IMR-90 (cell line): ENCODE measurements around the gene ZNF718. TPM values are rescaled to one million over a fixed set of nuclear protein-coding genes. Genes with fewer than 3 reads are reported as not detected.
"Not testable (repeated sequence)": the region's sequence is repeated elsewhere in the genome, so short reads cannot be mapped to it uniquely, and the experiment has no call there.

Source experiments
- ATAC-seq: fragments of 200-7000 bp; cut with Tn5 transposase; 2 replicates; pipeline ENCODE4 v1.9.1; 2020; ENCODE audit warnings: low read depth, mild to moderate bottlenecking, moderate library complexity
- BruUV-seq: library from RNA; stranded (reverse); fragments of 400-500 nt; replicated peaks from 2 replicates; lab custom pipeline; 2021; lab: Mats Ljungman, UMichigan
- CTCF ChIA-PET: fragments of 300-600 bp; formaldehyde crosslinking; extraction: SDS; loops from one replicate; lab custom pipeline; 2021; ENCODE audit warnings: antibody characterized with exemption; lab: Yijun Ruan, JAX
- POLR2A ChIA-PET: fragments of 300-600 bp; sonication (Branson Sonifier 250); formaldehyde crosslinking; loops from one replicate; lab custom pipeline; 2022; ENCODE audit warnings: antibody characterized with exemption; ENCODE audit not compliant: unreplicated experiment; lab: Charles Lee
- DNase-seq: peaks from one replicate; pipeline ENCODE4 v3.0.0; 2013
- H2AFZ ChIP-seq: replicated peaks from 2 replicates; pipeline ENCODE3; 2013; ENCODE audit warnings: low read length, mild to moderate bottlenecking; ENCODE audit not compliant: poor library complexity
- H2AK5ac ChIP-seq: 2 replicates; pipeline ENCODE4 v1.6.1; 2013; ENCODE audit warnings: low read depth, low read length, inconsistent platforms
- H2AK9ac ChIP-seq: replicated peaks from 2 replicates; pipeline ENCODE3; 2013; ENCODE audit warnings: mild to moderate bottlenecking, low read depth, low read length, moderate library complexity; ENCODE audit not compliant: poor library complexity
- H2BK120ac ChIP-seq: 2 replicates; pipeline ENCODE4 v1.6.1; 2013; ENCODE audit warnings: low read depth, low read length, inconsistent platforms
- H2BK15ac ChIP-seq: 3 replicates; pipeline ENCODE4 v1.6.1; 2013; ENCODE audit warnings: low read depth, low read length, inconsistent platforms
- H2BK20ac ChIP-seq: 2 replicates; pipeline ENCODE4 v1.6.1; 2013; ENCODE audit warnings: low read depth, mild to moderate bottlenecking, inconsistent platforms, low read length, moderate library complexity
- H2BK5ac ChIP-seq: 2 replicates; pipeline ENCODE4 v1.6.1; 2013; ENCODE audit warnings: mild to moderate bottlenecking, low read depth, low read length, inconsistent platforms; ENCODE audit not compliant: poor library complexity, severe bottlenecking
- H3K14ac ChIP-seq: replicated peaks from 2 replicates; pipeline ENCODE4 v1.6.1; 2013; ENCODE audit warnings: low read depth, low read length, inconsistent platforms
- H3K18ac ChIP-seq: 2 replicates; pipeline ENCODE4 v1.6.1; 2013; ENCODE audit warnings: low read depth, low read length, control low read depth
- H3K23ac ChIP-seq: 2 replicates; pipeline ENCODE4 v1.6.1; 2013; ENCODE audit warnings: low read depth, low read length, inconsistent platforms
- H3K27ac ChIP-seq: 2 replicates; pipeline ENCODE4 v1.5.1; 2013; ENCODE audit warnings: mild to moderate bottlenecking, control low read depth, low read length; ENCODE audit not compliant: insufficient read depth
- H3K27me3 ChIP-seq: 2 replicates; pipeline ENCODE4 v1.6.1; 2013; ENCODE audit warnings: low read length; ENCODE audit not compliant: control insufficient read depth, insufficient read depth
- H3K36me3 ChIP-seq: 2 replicates; pipeline ENCODE4 v1.6.1; 2013; ENCODE audit warnings: low read length, mixed read lengths; ENCODE audit not compliant: control insufficient read depth, insufficient read depth
- H3K4ac ChIP-seq: 2 replicates; pipeline ENCODE4 v1.6.1; 2013; ENCODE audit warnings: low read depth, low read length, inconsistent platforms
- H3K4me1 ChIP-seq: 2 replicates; pipeline ENCODE4 v1.6.1; 2013; ENCODE audit warnings: low read length, mixed read lengths; ENCODE audit not compliant: control insufficient read depth, insufficient read depth
- H3K4me2 ChIP-seq: 2 replicates; pipeline ENCODE4 v1.6.1; 2013; ENCODE audit warnings: low read depth, mild to moderate bottlenecking, control low read depth, low read length, moderate library complexity
- H3K4me3 ChIP-seq: 2 replicates; pipeline ENCODE4 v1.5.1; 2013; ENCODE audit warnings: low read depth, mild to moderate bottlenecking, control low read depth, low read length, moderate library complexity; ENCODE audit not compliant: insufficient read depth
- H3K56ac ChIP-seq: 2 replicates; pipeline ENCODE4 v1.6.1; 2013; ENCODE audit warnings: low read length, inconsistent platforms; ENCODE audit not compliant: insufficient read depth; ENCODE audit errors: extremely low read depth
- H3K79me1 ChIP-seq, 2 experiments: 2 replicates each; pipeline ENCODE4 v1.6.1; 2013; ENCODE audit warnings: low read length in 2 of 2, inconsistent platforms in 1 of 2, low read depth in 1 of 2
- H3K9ac ChIP-seq: 2 replicates; pipeline ENCODE4 v1.6.1; 2013; ENCODE audit warnings: low read depth, low read length, control low read depth
- H3K9me1 ChIP-seq: 2 replicates; pipeline ENCODE4 v1.6.1; 2013; ENCODE audit warnings: low read length, inconsistent platforms; ENCODE audit not compliant: insufficient read depth
- H3K9me3 ChIP-seq: 2 replicates; pipeline ENCODE4 v1.6.1; 2013; ENCODE audit warnings: low read length; ENCODE audit not compliant: control insufficient read depth, insufficient read depth
- H4K20me1 ChIP-seq: 2 replicates; pipeline ENCODE4 v1.6.1; 2013; ENCODE audit warnings: low read length, inconsistent platforms; ENCODE audit not compliant: insufficient read depth
- H4K5ac ChIP-seq: 2 replicates; pipeline ENCODE4 v1.6.1; 2013; ENCODE audit warnings: mild to moderate bottlenecking, low read depth, low read length, control low read depth
- H4K8ac ChIP-seq, 2 experiments: 2 replicates each; pipeline ENCODE4 v1.6.1; 2013; ENCODE audit warnings: low read depth in 2 of 2, low read length in 2 of 2, control low read depth in 1 of 2, inconsistent platforms in 1 of 2
- H4K91ac ChIP-seq: 2 replicates; pipeline ENCODE4 v1.6.1; 2013; ENCODE audit warnings: low read depth, low read length, inconsistent platforms; ENCODE audit not compliant: insufficient read depth
- WGBS, 2 experiments: methylation state at CpG; one replicate each; pipeline versions ENCODE4 v1.1.5 to v1.1.7; 2013; ENCODE audit warnings: missing lambda C conversion rate in 2 of 2; ENCODE audit not compliant: insufficient read length in 1 of 2; ENCODE audit errors: extremely low coverage in 2 of 2; 5-methylcytosine and 5-hydroxymethylcytosine counted together
- dilution Hi-C: fragments of 300-500 bp; cut with HindIII; formaldehyde crosslinking; loops from one replicate; pipeline ENCODE4 v1.14.3; 2018; ENCODE audit warnings: low sequenced_read_pairs; ENCODE audit not compliant: unreplicated experiment
- in situ Hi-C: fragments of 300-500 bp; cut with MboI; formaldehyde crosslinking; loops from 3 replicates; pipeline ENCODE4 v1.14.3; 2019; ENCODE audit warnings: low sequenced_read_pairs, inconsistent platforms, mixed read lengths
- intact Hi-C: fragments of 100-400 bp; cut with micrococcal nuclease; formaldehyde crosslinking; loops from 2 replicates; pipeline ENCODE4 v1.10.0; 2022
- polyA plus RNA-seq, 3 experiments: library from polyadenylated mRNA; depleted of rRNA; stranded (reverse); fragments of >200 nt; gene quantifications; 2 replicates each; pipeline ENCODE4 v1.2.3, GENCODE V29; 2012; ENCODE audit warnings: low replicate concordance in 1 of 3
- total RNA-seq: library from RNA; depleted of rRNA; stranded (reverse); fragments of >200 nt; gene quantifications from 2 replicates; pipeline ENCODE4 v1.2.3, GENCODE V29; 2012; rRNA removed

ZNF718 gene
- total and polyA plus RNA-seq, 2 of the 4 experiments (the other 2 are of a cell fraction): 1.1 to 1.8 TPM

GRCh38 chr4:213189-213535 is 88.9 kb downstream of the ZNF718 start:
- ATAC-seq (peak; percentile 24; the same call in 1 of the 2 replicates), DNase-seq (peak; percentile 2)
- H3K23ac ChIP-seq, H3K4ac ChIP-seq, H2AK9ac ChIP-seq, H2BK5ac ChIP-seq, H3K79me1 ChIP-seq, H3K14ac ChIP-seq, in situ Hi-C loops, H2BK20ac ChIP-seq, BruUV-seq, H3K56ac ChIP-seq, CTCF ChIA-PET, intact Hi-C loops, H4K8ac ChIP-seq, H4K5ac ChIP-seq, H3K36me3 ChIP-seq, dilution Hi-C loops, H3K27ac ChIP-seq, H3K4me1 ChIP-seq, H3K18ac ChIP-seq, H2AK5ac ChIP-seq, POLR2A ChIA-PET, H2BK15ac ChIP-seq, H3K9me1 ChIP-seq, H4K91ac ChIP-seq, H2BK120ac ChIP-seq, H4K20me1 ChIP-seq, H3K27me3 ChIP-seq: not testable (repeated sequence)
- Histone ChIP-seq H3K4me3 (peak overlapping the region; percentile 77), H2AFZ (peak overlapping the region; percentile 83), H3K9ac (peak overlapping the region; percentile 23; the same call in 1 of the 2 replicates), H3K9me3 (peaks cover 34% of the 10 kb centered on the region), H3K4me2 (peak overlapping the region; percentile 81)
- 11% methylated on average over 7 of the region's 13 CpGs; no CpG with 5 or more reads in 1 of the 2 experiments for WGBS, 2 experiments

Other genes with a start within 250 kb of the ZNF718 start
- gene ZNF595, start 71.2 kb upstream of the ZNF718 start, total RNA-seq: 6.8 and 9.4 TPM in 2 replicates
- gene ZNF595, start 71.2 kb upstream of the ZNF718 start, polyA plus RNA-seq (2012; rRNA removed): 1.5 and 1.9 TPM in 2 replicates
- gene ZNF732, start 181.0 kb downstream of the ZNF718 start, total RNA-seq: under 0.01 TPM in 2 replicates
- not detected in 2 replicates for gene ZNF732, start 181.0 kb downstream of the ZNF718 start, polyA plus RNA-seq (2012; rRNA removed)
- 4.7 and 7.8 TPM in 2 replicates for gene ZNF141, start 213.3 kb downstream of the ZNF718 start, total RNA-seq
- gene ZNF141, start 213.3 kb downstream of the ZNF718 start, polyA plus RNA-seq (2012; rRNA removed): 0.86 and 1.8 TPM in 2 replicates